BLaER1 treated with 17β-estradiol and CSF1 and Interleukin-3, amounts not matched to agents 10 nM and 100 nM (cell line): ENCODE results near the gene ESPN.

Experiments
- H3K27ac ChIP-seq, 11 experiments: shearing (Covaris generic); formaldehyde crosslinking; 2 replicates each; pipeline ENCODE4 v1.8.1; 2022
- H3K27me3 ChIP-seq, 11 experiments: shearing (Covaris generic); formaldehyde crosslinking; 2 replicates each; pipeline ENCODE4 v1.8.1; 2022
- H3K36me3 ChIP-seq, 11 experiments: shearing (Covaris generic); formaldehyde crosslinking; 2 replicates each; pipeline ENCODE4 v1.8.1; 2022
- H3K4me1 ChIP-seq, 10 experiments: shearing (Covaris generic); formaldehyde crosslinking; 2 replicates each; pipeline ENCODE4 v1.8.1; 2022
- H3K4me2 ChIP-seq, 11 experiments: shearing (Covaris generic); formaldehyde crosslinking; 2 replicates each; pipeline ENCODE4 v1.8.1; 2022
- H3K4me3 ChIP-seq, 10 experiments: shearing (Covaris generic); formaldehyde crosslinking; 2 replicates each; pipeline ENCODE4 v1.8.1; 2022
- H3K9ac ChIP-seq, 11 experiments: shearing (Covaris generic); formaldehyde crosslinking; 2 replicates each; pipeline ENCODE4 v1.8.1; 2022
- H3K9me3 ChIP-seq, 11 experiments: shearing (Covaris generic); formaldehyde crosslinking; replicated peaks in 1 of 11; 2 replicates each; pipeline ENCODE4 v1.8.1; 2022
- H4K20me1 ChIP-seq, 11 experiments: shearing (Covaris generic); formaldehyde crosslinking; 2 replicates each; pipeline ENCODE4 v1.8.1; 2022
- Cebpa-rat ChIP-seq, 11 experiments: shearing (Covaris generic); IDR thresholded peaks; 2 replicates each; pipeline ENCODE4 v1.8.1; 2022

The ESPN gene, protein sequence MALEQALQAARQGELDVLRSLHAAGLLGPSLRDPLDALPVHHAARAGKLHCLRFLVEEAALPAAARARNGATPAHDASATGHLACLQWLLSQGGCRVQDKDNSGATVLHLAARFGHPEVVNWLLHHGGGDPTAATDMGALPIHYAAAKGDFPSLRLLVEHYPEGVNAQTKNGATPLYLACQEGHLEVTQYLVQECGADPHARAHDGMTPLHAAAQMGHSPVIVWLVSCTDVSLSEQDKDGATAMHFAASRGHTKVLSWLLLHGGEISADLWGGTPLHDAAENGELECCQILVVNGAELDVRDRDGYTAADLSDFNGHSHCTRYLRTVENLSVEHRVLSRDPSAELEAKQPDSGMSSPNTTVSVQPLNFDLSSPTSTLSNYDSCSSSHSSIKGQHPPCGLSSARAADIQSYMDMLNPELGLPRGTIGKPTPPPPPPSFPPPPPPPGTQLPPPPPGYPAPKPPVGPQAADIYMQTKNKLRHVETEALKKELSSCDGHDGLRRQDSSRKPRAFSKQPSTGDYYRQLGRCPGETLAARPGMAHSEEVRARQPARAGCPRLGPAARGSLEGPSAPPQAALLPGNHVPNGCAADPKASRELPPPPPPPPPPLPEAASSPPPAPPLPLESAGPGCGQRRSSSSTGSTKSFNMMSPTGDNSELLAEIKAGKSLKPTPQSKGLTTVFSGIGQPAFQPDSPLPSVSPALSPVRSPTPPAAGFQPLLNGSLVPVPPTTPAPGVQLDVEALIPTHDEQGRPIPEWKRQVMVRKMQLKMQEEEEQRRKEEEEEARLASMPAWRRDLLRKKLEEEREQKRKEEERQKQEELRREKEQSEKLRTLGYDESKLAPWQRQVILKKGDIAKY

DNA sequence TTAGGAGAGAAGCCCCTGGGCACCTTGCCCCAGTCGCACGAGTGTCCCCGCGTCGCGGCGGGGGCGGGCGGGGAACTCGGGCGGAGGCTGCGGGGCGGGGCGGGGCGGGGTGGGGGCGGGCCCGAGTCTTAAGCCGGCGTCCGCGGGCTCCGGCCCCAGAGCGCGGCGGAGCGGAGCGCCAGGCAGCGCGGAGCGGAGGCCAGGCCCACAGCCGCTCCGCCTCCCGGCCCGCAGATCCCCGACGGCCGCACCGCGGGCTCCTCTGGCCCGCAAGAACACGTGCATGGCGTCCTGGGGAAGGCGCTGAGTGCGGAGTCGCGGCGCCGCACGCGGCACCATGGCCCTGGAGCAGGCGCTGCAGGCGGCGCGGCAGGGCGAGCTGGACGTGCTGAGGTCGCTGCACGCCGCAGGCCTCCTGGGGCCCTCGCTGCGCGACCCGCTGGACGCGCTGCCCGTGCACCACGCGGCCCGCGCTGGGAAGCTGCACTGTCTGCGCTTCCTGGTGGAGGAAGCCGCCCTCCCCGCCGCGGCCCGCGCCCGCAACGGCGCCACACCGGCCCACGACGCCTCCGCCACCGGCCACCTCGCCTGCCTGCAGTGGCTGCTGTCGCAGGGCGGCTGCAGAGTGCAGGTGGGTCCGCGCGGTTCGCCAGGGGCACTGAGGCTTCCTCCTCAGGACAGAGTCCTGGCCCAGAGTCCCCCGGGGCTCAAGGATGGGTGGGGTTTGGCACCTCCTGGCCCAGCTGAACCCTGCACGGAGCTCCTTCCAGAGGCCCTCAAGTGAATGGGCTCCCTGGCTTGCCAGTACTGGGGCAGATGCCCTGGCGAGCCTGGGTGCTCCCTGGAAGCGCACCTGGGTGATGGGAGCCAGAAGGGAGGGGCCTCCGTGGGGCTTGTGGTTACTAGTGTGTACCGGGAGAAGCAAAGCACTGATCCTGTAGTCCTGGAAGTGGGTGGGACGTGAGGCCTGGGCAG lies at the start of gene ESPN:
Gene ESPN (plus strand): TSS at position 158 of the 975 bp plus-strand sequence. CDS start 180 bp downstream, at position 338.
- no peaks in the 10 kb centered on the region for H3K36me3 ChIP-seq
- H3K4me2 ChIP-seq, result peak within 1 kb of the TSS; percentile 84 to 95 (median 90)
- H3K27ac ChIP-seq, result no peak within 1 kb of the TSS
- peak within 1 kb of the TSS; percentile 40 to 65 (median 50) for H3K4me3 ChIP-seq
- H3K4me1 ChIP-seq, result peaks cover 43 to 74% (median 70%) of the 10 kb centered on the region in 10 experiments
- H3K27me3 ChIP-seq, result peaks cover 64 to 87% (median 78%) of the 10 kb centered on the region in 11 experiments
- peak within 1 kb of the TSS in 8 of 11 experiments; percentile 1 to 55 (median 22); a peak in 9 of 22 replicates for H3K9ac ChIP-seq
- no peaks in the 10 kb centered on the region for H3K9me3 ChIP-seq
- peaks cover 0 to 89% (median 49%) of the 10 kb centered on the region in 11 experiments; a peak in 17 of 22 replicates for H4K20me1 ChIP-seq
- TF ChIP-seq Cebpa-rat (IDR thresholded peaks at IDR 0.05), result no peak

DNA sequence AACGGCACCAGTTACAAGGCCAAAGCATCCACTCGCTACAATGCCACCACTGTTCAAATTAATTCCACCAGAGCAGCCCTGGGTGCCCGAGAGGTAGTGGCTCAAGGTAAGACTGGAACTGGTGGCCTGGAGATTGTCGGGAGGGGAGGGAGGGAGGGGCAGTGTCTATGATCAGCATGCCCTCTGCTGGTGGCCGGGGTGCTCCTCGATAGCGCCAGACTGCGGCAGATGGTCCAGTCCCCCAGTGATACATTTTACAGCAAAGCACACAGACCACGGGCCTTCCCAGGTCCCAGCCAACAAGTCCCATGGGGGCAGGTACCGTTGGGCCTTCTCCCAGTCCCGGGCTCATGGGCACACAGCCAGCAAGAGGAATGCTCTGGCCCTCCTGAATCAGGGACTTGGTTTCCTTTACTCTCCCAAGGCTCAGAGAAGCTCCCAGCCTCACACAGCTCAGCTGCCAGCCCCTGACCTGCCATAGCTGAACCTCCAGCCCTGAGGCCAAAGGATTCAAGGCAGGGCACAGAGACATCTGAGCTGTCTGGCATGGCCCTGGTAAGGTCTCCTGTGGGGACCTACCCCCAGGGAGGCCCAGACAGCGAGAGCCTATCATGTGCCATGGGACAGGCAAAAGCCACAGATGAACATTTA lies 46.4 kb upstream of the ESPN start:
- no peak for TF ChIP-seq Cebpa-rat (IDR thresholded peaks at IDR 0.05)
- H3K4me2 ChIP-seq, result peak overlapping the region in 8 of 11 experiments; percentile 39 to 67 (median 54); a peak in 13 of 22 replicates
- H4K20me1 ChIP-seq, result peaks cover 0 to 46% (median 7%) of the 10 kb centered on the region in 11 experiments; a peak in 11 of 22 replicates
- peaks cover 0 to 27% (median 13%) of the 10 kb centered on the region in 10 experiments; a peak in 15 of 20 replicates for H3K4me1 ChIP-seq
- H3K27ac ChIP-seq, result peak overlapping the region in 4 of 11 experiments; percentile 47 to 66 (median 60); a peak in 6 of 22 replicates
- H3K9ac ChIP-seq, result peak overlapping the region in 4 of 11 experiments; percentile 24 to 57 (median 50); a peak in 6 of 22 replicates
- peaks cover 0 to 9% (median 5%) of the 10 kb centered on the region in 11 experiments; a peak in 8 of 22 replicates for H3K36me3 ChIP-seq
- H3K27me3 ChIP-seq, result no peaks in the 10 kb centered on the region
- no peak overlapping the region for H3K4me3 ChIP-seq
- H3K9me3 ChIP-seq, result peaks cover 10 to 15% (median 13%) of the 10 kb centered on the region in 11 experiments

DNA sequence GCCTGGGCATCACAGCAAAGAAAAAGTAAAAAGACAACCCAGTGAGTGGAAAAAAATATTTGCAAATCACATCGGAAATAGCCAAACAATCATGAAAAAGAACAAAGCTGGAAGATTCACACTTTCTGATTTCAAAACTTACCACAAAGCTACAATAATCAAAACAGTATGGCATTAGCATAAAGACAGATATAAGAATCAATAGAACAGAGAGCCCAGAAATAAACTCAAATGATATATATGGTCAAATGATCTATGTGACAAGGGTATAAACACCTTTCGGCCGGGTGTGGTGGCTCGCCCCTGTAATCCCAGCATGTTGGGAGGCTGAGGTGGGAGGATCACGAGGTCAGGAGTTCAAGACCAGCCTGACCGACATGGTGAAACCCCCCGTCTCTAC lies 44.5 kb upstream of the ESPN start:
- peaks cover 16 to 34% (median 31%) of the 10 kb centered on the region in 11 experiments for H3K9me3 ChIP-seq
- H3K27ac ChIP-seq, result no peak overlapping the region
- H3K9ac ChIP-seq, result no peak overlapping the region
- no peak for TF ChIP-seq Cebpa-rat (IDR thresholded peaks at IDR 0.05)
- no peak overlapping the region for H3K4me3 ChIP-seq
- peaks cover 0 to 36% (median 7%) of the 10 kb centered on the region in 11 experiments; a peak in 10 of 22 replicates for H4K20me1 ChIP-seq
- no peaks in the 10 kb centered on the region for H3K27me3 ChIP-seq
- no peak overlapping the region for H3K4me2 ChIP-seq
- peaks cover 0 to 19% (median 13%) of the 10 kb centered on the region in 10 experiments; a peak in 15 of 20 replicates for H3K4me1 ChIP-seq
- H3K36me3 ChIP-seq, result peaks cover 0 to 25% (median 11%) of the 10 kb centered on the region in 11 experiments; a peak in 12 of 22 replicates

DNA sequence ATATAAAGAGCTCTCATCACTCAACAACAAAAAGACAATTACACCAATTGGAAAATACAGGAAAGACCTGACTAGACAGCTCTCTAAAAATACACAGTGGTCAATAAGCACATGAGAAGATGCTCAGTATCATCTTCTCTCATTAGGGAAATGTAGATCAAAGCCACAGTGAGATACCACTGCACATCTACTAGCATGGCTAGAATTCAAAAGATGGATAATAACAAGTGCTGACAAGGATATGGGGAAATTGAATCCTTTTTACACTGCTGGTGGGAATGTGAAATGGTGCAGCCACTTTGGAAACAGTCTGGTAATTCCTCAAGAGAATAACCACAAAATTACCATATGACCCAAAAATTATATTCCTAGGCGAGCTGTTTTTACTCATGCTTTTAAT lies 40.4 kb upstream of the ESPN start:
- no peak overlapping the region for H3K9ac ChIP-seq
- no peaks in the 10 kb centered on the region for H3K27me3 ChIP-seq
- no peak overlapping the region for H3K4me3 ChIP-seq
- H3K4me2 ChIP-seq, result no peak overlapping the region
- H3K27ac ChIP-seq, result no peak overlapping the region
- peaks cover 10 to 24% (median 19%) of the 10 kb centered on the region in 10 experiments; a peak in 19 of 20 replicates for H3K4me1 ChIP-seq
- H4K20me1 ChIP-seq, result peaks cover 0 to 56% (median 18%) of the 10 kb centered on the region in 11 experiments; a peak in 11 of 22 replicates
- H3K9me3 ChIP-seq, result peaks cover 16 to 37% (median 33%) of the 10 kb centered on the region in 11 experiments
- no peak for TF ChIP-seq Cebpa-rat (IDR thresholded peaks at IDR 0.05)
- peaks cover 0 to 29% (median 16%) of the 10 kb centered on the region in 11 experiments; a peak in 12 of 22 replicates for H3K36me3 ChIP-seq

DNA sequence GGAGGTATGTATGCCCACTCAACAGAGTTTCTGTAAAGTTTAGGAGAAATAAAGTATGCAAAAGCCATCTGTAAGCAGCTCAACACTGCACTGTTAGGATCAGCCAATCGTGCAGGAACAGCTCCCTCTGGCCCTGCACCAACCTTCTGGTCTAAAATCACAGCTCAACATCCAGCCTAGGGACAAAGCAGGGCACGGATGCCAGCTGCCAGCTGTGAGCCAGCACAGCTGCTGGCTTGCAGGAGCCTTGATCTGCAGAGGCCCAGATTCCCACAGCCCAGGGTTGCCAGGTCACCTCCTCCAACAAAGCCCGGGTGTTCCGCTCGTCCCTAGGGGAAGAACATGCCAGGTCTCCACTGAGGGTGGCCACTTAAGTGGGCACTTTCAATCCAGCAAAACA lies 39.6 kb upstream of the ESPN start:
- H3K4me3 ChIP-seq, result no peak overlapping the region
- no peak overlapping the region for H3K9ac ChIP-seq
- H3K9me3 ChIP-seq, result peaks cover 11 to 29% (median 25%) of the 10 kb centered on the region in 11 experiments
- H3K4me2 ChIP-seq, result peak overlapping the region in 6 of 11 experiments; percentile 32 to 59 (median 47); a peak in 4 of 22 replicates
- peak overlapping the region in 4 of 11 experiments; percentile 4 to 52 (median 18); a peak in 3 of 22 replicates for H3K27ac ChIP-seq
- H3K36me3 ChIP-seq, result peaks cover 0 to 28% (median 13%) of the 10 kb centered on the region in 11 experiments; a peak in 12 of 22 replicates
- peaks cover 10 to 23% (median 19%) of the 10 kb centered on the region in 10 experiments; a peak in 19 of 20 replicates for H3K4me1 ChIP-seq
- no peaks in the 10 kb centered on the region for H3K27me3 ChIP-seq
- peaks cover 0 to 61% (median 18%) of the 10 kb centered on the region in 11 experiments; a peak in 11 of 22 replicates for H4K20me1 ChIP-seq
- TF ChIP-seq Cebpa-rat (IDR thresholded peaks at IDR 0.05), result no peak

DNA sequence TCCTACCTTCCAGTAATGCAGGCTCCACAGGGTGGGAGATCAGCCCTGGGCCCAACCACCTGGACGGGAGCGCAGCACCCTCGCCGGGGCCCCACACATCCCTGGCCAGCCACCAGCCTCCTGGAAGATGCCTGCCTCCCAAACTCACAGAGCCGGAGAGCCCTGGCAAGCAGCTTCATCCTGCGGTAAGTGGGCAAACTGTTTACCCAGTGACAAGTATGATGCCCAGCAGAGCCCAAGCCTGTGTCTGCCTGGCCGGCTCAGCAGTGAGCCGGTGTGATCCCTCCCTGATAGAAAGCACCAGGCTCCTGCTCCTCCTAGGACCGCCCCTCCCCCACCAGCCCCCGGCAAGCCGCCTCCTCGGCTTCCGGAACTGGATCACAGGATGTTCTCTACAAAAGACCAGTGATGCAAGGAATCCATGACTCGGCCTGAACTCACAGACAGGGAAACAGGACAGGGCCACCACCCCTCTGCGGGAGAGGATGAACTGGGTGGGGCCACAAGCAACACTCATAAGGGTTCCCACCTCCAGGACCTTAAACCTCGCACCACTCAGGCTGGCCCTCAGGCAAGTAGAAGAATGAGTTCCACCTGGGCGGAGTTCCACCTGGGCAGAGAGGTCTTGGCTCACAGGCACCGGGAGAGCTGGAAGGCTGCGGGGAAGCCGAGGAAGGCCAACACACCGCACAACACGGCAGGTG lies 38.9 kb upstream of the ESPN start:
- Histone ChIP-seq H3K27ac (peak overlapping the region in 7 of 11 experiments; percentile 4 to 52 (median 21); a peak in 9 of 22 replicates), H3K36me3 (peaks cover 0 to 31% (median 14%) of the 10 kb centered on the region in 11 experiments; a peak in 11 of 22 replicates), H3K9ac (peak overlapping the region in 4 of 11 experiments; percentile 6 to 23 (median 14); a peak in 2 of 22 replicates), H3K4me1 (peaks cover 10 to 23% (median 19%) of the 10 kb centered on the region in 10 experiments; a peak in 19 of 20 replicates), H4K20me1 (peaks cover 0 to 67% (median 18%) of the 10 kb centered on the region in 11 experiments; a peak in 11 of 22 replicates), H3K4me2 (peak overlapping the region; percentile 11 to 59 (median 45); a peak in 19 of 22 replicates), H3K9me3 (peaks cover 6 to 23% (median 20%) of the 10 kb centered on the region in 11 experiments; a peak in 21 of 22 replicates), H3K4me3 (no peak overlapping the region), H3K27me3 (no peaks in the 10 kb centered on the region)
- TF ChIP-seq Cebpa-rat (IDR thresholded peaks at IDR 0.05), result no peak
